WTC11 (cell line): ENCODE data around the gene CDK5. TPM values are rescaled to one million over a fixed set of nuclear protein-coding genes. Genes with fewer than 3 reads are reported as not detected.

Experiments used
- ATAC-seq: fragments of 200-7000 bp; cut with Tn5 transposase; 2 replicates; pipeline ENCODE4 v1.10.0; 2021; ENCODE audit warnings: mild to moderate bottlenecking, moderate library complexity
- CTCF ChIA-PET: fragments of 300-600 bp; sonication (Branson Sonifier 250); formaldehyde crosslinking; loops from one replicate; lab custom pipeline; 2021; ENCODE audit warnings: antibody characterized with exemption; lab: Charles Lee
- POLR2A ChIA-PET: fragments of 350-600 bp; sonication (Branson Sonifier 250); formaldehyde crosslinking; loops from one replicate; lab custom pipeline; 2021; ENCODE audit warnings: antibody characterized with exemption; lab: Charles Lee
- DNase-seq: peaks from one replicate; pipeline ENCODE4 v3.0.0; 2021; ENCODE audit warnings: low spot score
- H3K27ac Mint-ChIP-seq: 2 replicates; pipeline ENCODE4 v1.8.0; 2021; ENCODE audit warnings: mixed read lengths
- H3K27me3 Mint-ChIP-seq: 2 replicates; pipeline ENCODE4 v1.8.0; 2021; ENCODE audit warnings: low read depth, mild to moderate bottlenecking, moderate library complexity, mixed read lengths
- H3K36me3 Mint-ChIP-seq: 2 replicates; pipeline ENCODE4 v1.8.0; 2021; ENCODE audit warnings: mixed read lengths
- H3K4me1 Mint-ChIP-seq: 2 replicates; pipeline ENCODE4 v1.8.0; 2022; ENCODE audit warnings: mixed read lengths
- H3K4me3 Mint-ChIP-seq: 2 replicates; pipeline ENCODE4 v1.8.0; 2021; ENCODE audit warnings: mild to moderate bottlenecking, moderate library complexity, mixed read lengths
- H3K9me3 Mint-ChIP-seq: 2 replicates; pipeline ENCODE4 v1.8.0; 2021; ENCODE audit warnings: mixed read lengths
- ATF1 ChIP-seq: sonication (generic); formaldehyde crosslinking; IDR thresholded peaks from 2 replicates; pipeline ENCODE4 v1.8.1; 2023; ENCODE audit warnings: mild to moderate bottlenecking, moderate library complexity, missing genetic modification reagents
- FOXJ3 ChIP-seq: sonication (generic); formaldehyde crosslinking; IDR thresholded peaks from 2 replicates; pipeline ENCODE4 v1.9.0; 2021; ENCODE audit warnings: missing genetic modification reagents, mild to moderate bottlenecking, borderline replicate concordance
- FOXP1 ChIP-seq: sonication (generic); formaldehyde crosslinking; IDR thresholded peaks from 2 replicates; pipeline ENCODE4 v1.8.0; 2022; ENCODE audit warnings: missing genetic modification reagents, mild to moderate bottlenecking, moderate library complexity, borderline replicate concordance
- GABPB1 ChIP-seq: sonication (generic); formaldehyde crosslinking; IDR thresholded peaks from 2 replicates; pipeline ENCODE4 v1.8.1; 2023; ENCODE audit warnings: mild to moderate bottlenecking, missing genetic modification reagents
- KAT7 ChIP-seq: sonication (generic); formaldehyde crosslinking; IDR thresholded peaks from 2 replicates; pipeline ENCODE4 v1.8.1; 2023; ENCODE audit warnings: missing genetic modification reagents, mild to moderate bottlenecking, borderline replicate concordance
- MYBL2 ChIP-seq: sonication (generic); formaldehyde crosslinking; IDR thresholded peaks from 2 replicates; pipeline ENCODE4 v1.8.1; 2023; ENCODE audit warnings: mild to moderate bottlenecking, moderate library complexity, missing genetic modification reagents
- NFYB ChIP-seq: sonication (generic); formaldehyde crosslinking; conservative IDR thresholded peaks from 2 replicates; pipeline ENCODE4 v1.8.0; 2022; ENCODE audit warnings: low read depth, missing genetic modification reagents
- NR1H2 ChIP-seq: sonication (generic); formaldehyde crosslinking; IDR thresholded peaks from 2 replicates; pipeline ENCODE4 v1.9.0; 2021; ENCODE audit warnings: mild to moderate bottlenecking, moderate library complexity, missing genetic modification reagents
- SMAD4 ChIP-seq: sonication (generic); formaldehyde crosslinking; IDR thresholded peaks from 2 replicates; pipeline ENCODE4 v1.8.0; 2022; ENCODE audit warnings: mild to moderate bottlenecking, missing genetic modification reagents
- TP53 ChIP-seq: sonication (generic); formaldehyde crosslinking; IDR thresholded peaks from 2 replicates; pipeline ENCODE4 v1.8.1; 2023; ENCODE audit warnings: mild to moderate bottlenecking, missing genetic modification reagents
- ZNF219 ChIP-seq: sonication (generic); formaldehyde crosslinking; IDR thresholded peaks from 2 replicates; pipeline ENCODE4 v1.8.0; 2023; ENCODE audit warnings: missing genetic modification reagents, mild to moderate bottlenecking, borderline replicate concordance
- ZNF317 ChIP-seq: sonication (generic); formaldehyde crosslinking; IDR thresholded peaks from 2 replicates; pipeline ENCODE4 v1.8.1; 2023; ENCODE audit warnings: low read depth, mild to moderate bottlenecking, moderate library complexity, missing genetic modification reagents, borderline replicate concordance
- total RNA-seq: library from RNA; stranded (reverse); gene quantifications from 3 replicates; pipeline ENCODE4 v1.2.3, GENCODE V29; 2021
- TF ChIP-seq, protein P1 (sequence below): sonication (generic); formaldehyde crosslinking; IDR thresholded peaks from 2 replicates; pipeline ENCODE4 v1.8.1; 2023; ENCODE audit warnings: mild to moderate bottlenecking, missing genetic modification reagents, moderate library complexity
- TF ChIP-seq, protein P2 (sequence below): fragments of 250-450 bp; sonication (Bioruptor Pico); IDR thresholded peaks from 2 replicates; pipeline ENCODE4 v1.8.0; 2021; ENCODE audit warnings: mild to moderate bottlenecking
- TF ChIP-seq, protein P3 (sequence below): sonication (generic); formaldehyde crosslinking; IDR thresholded peaks from 2 replicates; pipeline ENCODE4 v1.8.1; 2023; ENCODE audit warnings: mild to moderate bottlenecking, missing genetic modification reagents, borderline replicate concordance
- TF ChIP-seq, protein P4 (sequence below): sonication (generic); formaldehyde crosslinking; IDR thresholded peaks from 2 replicates; pipeline ENCODE4 v1.8.1; 2023; ENCODE audit warnings: mild to moderate bottlenecking, missing genetic modification reagents
- TF ChIP-seq, protein P5 (sequence below): sonication (generic); formaldehyde crosslinking; IDR thresholded peaks from 2 replicates; pipeline ENCODE4 v1.8.0; 2022; ENCODE audit warnings: mild to moderate bottlenecking, missing genetic modification reagents

The CDK5 gene
- total RNA-seq, 1 experiment from 2014 or later: 27.8 TPM

DNA sequence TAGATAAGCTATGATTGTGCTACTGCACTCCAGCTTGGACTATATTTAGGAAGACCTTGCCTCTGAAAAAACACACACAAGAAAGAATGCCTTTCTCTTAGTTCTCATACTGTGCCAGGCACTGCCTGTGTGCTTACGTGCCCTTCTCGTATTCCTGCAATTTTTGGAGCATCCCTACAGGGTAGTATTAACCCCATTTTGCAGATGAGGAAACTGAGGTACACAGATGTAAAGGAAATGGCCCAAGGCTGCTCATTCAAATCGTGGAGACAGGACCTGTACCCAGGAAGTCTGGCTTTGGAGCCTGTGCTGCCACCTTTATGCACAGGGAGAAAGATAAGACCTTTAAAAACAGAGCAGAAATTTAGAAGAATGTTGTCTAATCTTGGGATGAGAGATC is 45.3 kb upstream of the CDK5 start:
- ATAC-seq: no peak
- POLR2A ChIA-PET: interaction anchor here (0.6 kb wide), 1 partner anchor 13 kb away, joined by 4 read pairs; no protein-coding TSS in a partner anchor

DNA sequence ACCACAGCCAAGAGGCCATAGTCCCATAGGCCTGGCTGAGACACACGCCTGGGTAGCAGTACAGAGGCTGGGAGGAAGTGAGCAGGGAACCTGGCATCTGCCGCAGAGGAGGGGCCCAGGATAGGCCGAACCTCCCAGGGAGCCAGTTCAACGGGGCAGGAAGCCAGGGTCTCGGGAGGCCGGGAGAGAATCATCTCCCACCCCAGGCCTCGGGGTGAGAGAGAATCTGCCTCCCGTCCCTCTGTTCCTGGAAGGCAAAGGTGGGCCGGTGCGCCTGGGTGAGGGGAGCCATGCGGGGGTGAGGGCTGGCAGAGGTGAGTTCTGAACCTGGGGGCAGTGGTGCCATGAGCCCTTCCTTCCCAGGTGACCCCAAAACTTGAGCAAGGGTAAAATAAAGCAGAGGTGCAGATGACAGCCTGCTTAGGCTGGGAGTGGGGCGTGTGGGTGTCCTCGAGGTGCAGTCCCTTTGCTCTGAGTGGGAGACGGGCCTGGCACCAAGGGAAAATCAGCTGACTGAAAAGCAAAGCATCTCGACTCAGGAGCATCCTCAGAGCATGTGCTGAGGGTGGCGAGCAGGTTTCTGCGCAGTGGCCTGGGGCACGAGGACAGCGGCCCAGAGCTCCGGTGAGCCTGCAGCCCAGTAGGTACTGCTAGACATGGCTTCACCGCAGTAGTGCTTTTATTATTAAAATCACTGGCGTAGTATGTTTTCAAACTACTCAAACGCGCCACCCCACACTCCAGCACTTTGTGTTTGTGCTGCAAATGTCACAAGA is 44.1 kb upstream of the CDK5 start:
- CTCF ChIA-PET: interaction anchor here (0.6 to 1.9 kb wide), 2 partner anchors 9 to 12 kb away, joined by 3 to 4 read pairs; no protein-coding TSS in a partner anchor
- Mint-ChIP-seq H3K9me3 (no peaks in the 10 kb centered on the region), H3K4me3 (no peak overlapping the region), H3K27ac (peak overlapping the region; percentile 23; the same call in 1 of the 2 replicates), H3K4me1 (peaks cover 47% of the 10 kb centered on the region)
- no peak for DNase-seq
- ATAC-seq: peak; percentile 15
- TF ChIP-seq NR1H2 (CRISPR knock-in tag) (no peak), FOXJ3 (CRISPR knock-in tag) (no peak)
- TF ChIP-seq, all 79 proteins: peak for 0
- Mint-ChIP-seq H3K27me3 (no peaks in the 10 kb centered on the region), H3K36me3 (peaks cover 7% of the 10 kb centered on the region)
- POLR2A ChIA-PET: no interaction called here

More for the DNA sequence above, 45.3 kb upstream of the CDK5 start:
- H3K27me3 Mint-ChIP-seq: no peaks in the 10 kb centered on the region
- no peak for DNase-seq
- peak overlapping the region; percentile 52 for H3K27ac Mint-ChIP-seq
- H3K9me3 Mint-ChIP-seq: no peaks in the 10 kb centered on the region
- no peak for TF ChIP-seq GABPB1 (CRISPR knock-in tag)
- CTCF ChIA-PET: interaction anchor here (3.0 kb wide), 1 partner anchor 15 kb away, joined by 7 read pairs; no protein-coding TSS in a partner anchor
- no peak overlapping the region; the same call in 1 of the 2 replicates for H3K4me3 Mint-ChIP-seq
- peaks cover 2% of the 10 kb centered on the region; the same call in 1 of the 2 replicates for H3K36me3 Mint-ChIP-seq
- H3K4me1 Mint-ChIP-seq: peaks cover 47% of the 10 kb centered on the region

DNA sequence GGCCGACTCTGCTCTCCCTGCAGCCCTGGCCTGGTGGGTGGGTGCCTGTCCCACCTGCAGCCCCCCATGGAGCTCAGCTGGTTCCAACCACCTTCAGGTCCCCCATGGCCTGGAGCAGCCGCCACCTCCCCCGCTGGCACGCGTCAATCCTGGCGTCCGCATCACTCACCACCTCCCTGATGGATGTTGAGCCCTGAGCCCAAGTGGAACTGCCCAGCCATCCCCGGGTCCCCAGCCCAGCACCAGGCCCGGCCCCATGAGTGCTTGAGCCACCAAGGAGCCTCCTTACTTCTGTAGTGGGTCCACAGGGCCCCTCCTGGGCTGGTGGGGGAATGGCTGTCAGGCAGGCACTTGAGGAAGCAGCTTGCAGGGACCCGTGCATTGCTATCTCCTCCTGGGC is 43.2 kb upstream of the CDK5 start:
- Mint-ChIP-seq H3K4me3 (no peak overlapping the region), H3K27ac (peak overlapping the region; percentile 74; the same call in 1 of the 2 replicates), H3K27me3 (no peaks in the 10 kb centered on the region)
- TF ChIP-seq, protein P1, sequence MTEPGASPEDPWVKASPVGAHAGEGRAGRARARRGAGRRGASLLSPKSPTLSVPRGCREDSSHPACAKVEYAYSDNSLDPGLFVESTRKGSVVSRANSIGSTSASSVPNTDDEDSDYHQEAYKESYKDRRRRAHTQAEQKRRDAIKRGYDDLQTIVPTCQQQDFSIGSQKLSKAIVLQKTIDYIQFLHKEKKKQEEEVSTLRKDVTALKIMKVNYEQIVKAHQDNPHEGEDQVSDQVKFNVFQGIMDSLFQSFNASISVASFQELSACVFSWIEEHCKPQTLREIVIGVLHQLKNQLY: no peak
- TF ChIP-seq, protein P2, sequence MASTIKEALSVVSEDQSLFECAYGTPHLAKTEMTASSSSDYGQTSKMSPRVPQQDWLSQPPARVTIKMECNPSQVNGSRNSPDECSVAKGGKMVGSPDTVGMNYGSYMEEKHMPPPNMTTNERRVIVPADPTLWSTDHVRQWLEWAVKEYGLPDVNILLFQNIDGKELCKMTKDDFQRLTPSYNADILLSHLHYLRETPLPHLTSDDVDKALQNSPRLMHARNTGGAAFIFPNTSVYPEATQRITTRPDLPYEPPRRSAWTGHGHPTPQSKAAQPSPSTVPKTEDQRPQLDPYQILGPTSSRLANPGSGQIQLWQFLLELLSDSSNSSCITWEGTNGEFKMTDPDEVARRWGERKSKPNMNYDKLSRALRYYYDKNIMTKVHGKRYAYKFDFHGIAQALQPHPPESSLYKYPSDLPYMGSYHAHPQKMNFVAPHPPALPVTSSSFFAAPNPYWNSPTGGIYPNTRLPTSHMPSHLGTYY (CRISPR knock-in tag): no peak
- no peak for TF ChIP-seq ATF1
- TF ChIP-seq ZNF219 (CRISPR knock-in tag): no peak
- no peak for TF ChIP-seq TP53 (CRISPR knock-in tag)
- TF ChIP-seq NFYB: no peak
- no peak for TF ChIP-seq MYBL2
- TF ChIP-seq, all 79 proteins: peak for 0
- Mint-ChIP-seq H3K9me3 (no peaks in the 10 kb centered on the region), H3K4me1 (peaks cover 46% of the 10 kb centered on the region), H3K36me3 (peaks cover 9% of the 10 kb centered on the region)
- POLR2A ChIA-PET: no interaction called here
- DNase-seq (no peak), ATAC-seq (no peak)
- CTCF ChIA-PET: interaction anchor here (1.2 to 1.9 kb wide), 2 partner anchors 10 to 13 kb away, joined by 3 to 4 read pairs; no protein-coding TSS in a partner anchor

DNA sequence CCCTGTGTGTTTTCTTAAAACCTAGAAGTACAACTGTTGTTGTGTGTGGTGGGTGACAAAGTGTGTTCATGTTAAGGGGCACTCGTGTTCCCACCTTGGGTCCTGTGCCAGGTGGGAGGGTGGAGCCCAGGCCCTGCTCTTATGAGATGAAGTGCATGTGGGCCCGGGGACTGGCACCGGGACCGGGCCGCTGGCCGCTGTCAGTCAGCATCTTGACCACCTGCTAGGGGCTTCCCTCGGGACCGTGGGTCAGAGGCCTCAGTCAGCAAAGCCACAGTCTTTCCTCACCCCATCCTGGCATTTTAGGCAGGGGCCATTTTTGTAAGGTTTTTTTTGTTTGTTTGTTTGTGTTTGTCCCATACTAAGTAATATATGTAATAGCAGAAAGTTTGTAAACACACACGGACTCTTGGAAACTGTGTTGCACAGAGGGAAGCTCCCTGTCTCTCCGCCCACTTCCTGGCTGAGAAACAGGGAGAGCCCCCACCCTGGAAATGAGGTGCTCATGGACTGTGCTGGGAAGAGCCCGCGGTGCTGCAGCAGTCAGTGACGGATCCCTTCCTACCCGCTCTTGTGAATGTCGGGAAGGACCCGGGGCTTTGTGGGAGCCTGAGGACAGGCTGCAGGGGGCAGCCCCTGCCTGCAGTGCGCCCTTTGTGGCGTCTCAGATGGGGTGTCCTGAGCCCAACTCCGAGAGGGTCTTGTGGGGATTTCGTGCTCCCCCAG is 42.0 kb upstream of the CDK5 start:
- DNase-seq: no peak
- POLR2A ChIA-PET: no interaction called here

More for the DNA sequence above, 42.0 kb upstream of the CDK5 start:
- CTCF ChIA-PET: interaction anchor here (1.2 to 1.3 kb wide), 2 partner anchors 11 to 16 kb away, joined by 3 to 4 read pairs; no protein-coding TSS in a partner anchor
- ATAC-seq: no peak; the same call in 1 of the 2 replicates
- peaks cover 9% of the 10 kb centered on the region for H3K36me3 Mint-ChIP-seq
- H3K4me1 Mint-ChIP-seq: peaks cover 39% of the 10 kb centered on the region
- no peaks in the 10 kb centered on the region for H3K9me3 Mint-ChIP-seq
- TF ChIP-seq FOXP1 (CRISPR knock-in tag) (no peak), NR1H2 (CRISPR knock-in tag) (no peak), ZNF317 (no peak), KAT7 (no peak), SMAD4 (CRISPR knock-in tag) (no peak)
- TF ChIP-seq, protein P3, sequence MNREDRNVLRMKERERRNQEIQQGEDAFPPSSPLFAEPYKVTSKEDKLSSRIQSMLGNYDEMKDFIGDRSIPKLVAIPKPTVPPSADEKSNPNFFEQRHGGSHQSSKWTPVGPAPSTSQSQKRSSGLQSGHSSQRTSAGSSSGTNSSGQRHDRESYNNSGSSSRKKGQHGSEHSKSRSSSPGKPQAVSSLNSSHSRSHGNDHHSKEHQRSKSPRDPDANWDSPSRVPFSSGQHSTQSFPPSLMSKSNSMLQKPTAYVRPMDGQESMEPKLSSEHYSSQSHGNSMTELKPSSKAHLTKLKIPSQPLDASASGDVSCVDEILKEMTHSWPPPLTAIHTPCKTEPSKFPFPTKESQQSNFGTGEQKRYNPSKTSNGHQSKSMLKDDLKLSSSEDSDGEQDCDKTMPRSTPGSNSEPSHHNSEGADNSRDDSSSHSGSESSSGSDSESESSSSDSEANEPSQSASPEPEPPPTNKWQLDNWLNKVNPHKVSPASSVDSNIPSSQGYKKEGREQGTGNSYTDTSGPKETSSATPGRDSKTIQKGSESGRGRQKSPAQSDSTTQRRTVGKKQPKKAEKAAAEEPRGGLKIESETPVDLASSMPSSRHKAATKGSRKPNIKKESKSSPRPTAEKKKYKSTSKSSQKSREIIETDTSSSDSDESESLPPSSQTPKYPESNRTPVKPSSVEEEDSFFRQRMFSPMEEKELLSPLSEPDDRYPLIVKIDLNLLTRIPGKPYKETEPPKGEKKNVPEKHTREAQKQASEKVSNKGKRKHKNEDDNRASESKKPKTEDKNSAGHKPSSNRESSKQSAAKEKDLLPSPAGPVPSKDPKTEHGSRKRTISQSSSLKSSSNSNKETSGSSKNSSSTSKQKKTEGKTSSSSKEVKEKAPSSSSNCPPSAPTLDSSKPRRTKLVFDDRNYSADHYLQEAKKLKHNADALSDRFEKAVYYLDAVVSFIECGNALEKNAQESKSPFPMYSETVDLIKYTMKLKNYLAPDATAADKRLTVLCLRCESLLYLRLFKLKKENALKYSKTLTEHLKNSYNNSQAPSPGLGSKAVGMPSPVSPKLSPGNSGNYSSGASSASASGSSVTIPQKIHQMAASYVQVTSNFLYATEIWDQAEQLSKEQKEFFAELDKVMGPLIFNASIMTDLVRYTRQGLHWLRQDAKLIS (CRISPR knock-in tag): no peak
- TF ChIP-seq, protein P4, sequence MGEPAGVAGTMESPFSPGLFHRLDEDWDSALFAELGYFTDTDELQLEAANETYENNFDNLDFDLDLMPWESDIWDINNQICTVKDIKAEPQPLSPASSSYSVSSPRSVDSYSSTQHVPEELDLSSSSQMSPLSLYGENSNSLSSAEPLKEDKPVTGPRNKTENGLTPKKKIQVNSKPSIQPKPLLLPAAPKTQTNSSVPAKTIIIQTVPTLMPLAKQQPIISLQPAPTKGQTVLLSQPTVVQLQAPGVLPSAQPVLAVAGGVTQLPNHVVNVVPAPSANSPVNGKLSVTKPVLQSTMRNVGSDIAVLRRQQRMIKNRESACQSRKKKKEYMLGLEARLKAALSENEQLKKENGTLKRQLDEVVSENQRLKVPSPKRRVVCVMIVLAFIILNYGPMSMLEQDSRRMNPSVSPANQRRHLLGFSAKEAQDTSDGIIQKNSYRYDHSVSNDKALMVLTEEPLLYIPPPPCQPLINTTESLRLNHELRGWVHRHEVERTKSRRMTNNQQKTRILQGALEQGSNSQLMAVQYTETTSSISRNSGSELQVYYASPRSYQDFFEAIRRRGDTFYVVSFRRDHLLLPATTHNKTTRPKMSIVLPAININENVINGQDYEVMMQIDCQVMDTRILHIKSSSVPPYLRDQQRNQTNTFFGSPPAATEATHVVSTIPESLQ: no peak
- TF ChIP-seq, protein P5, sequence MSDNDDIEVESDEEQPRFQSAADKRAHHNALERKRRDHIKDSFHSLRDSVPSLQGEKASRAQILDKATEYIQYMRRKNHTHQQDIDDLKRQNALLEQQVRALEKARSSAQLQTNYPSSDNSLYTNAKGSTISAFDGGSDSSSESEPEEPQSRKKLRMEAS (CRISPR knock-in tag): no peak
- no peaks in the 10 kb centered on the region for H3K27me3 Mint-ChIP-seq
- no peak overlapping the region; the same call in 1 of the 2 replicates for H3K27ac Mint-ChIP-seq
- no peak overlapping the region for H3K4me3 Mint-ChIP-seq
